Mucosa of descending colon (tissue), 3 donors: ENCODE measurements around the gene BIRC6. TPM values are rescaled to one million over a fixed set of nuclear protein-coding genes. Genes with fewer than 3 reads are reported as not detected.

Experiments
- ATAC-seq: fragments of 200-7000 bp; cut with Tn5 transposase; one replicate; pipeline ENCODE4 v1.9.1; 2020; ENCODE audit warnings: mild to moderate bottlenecking, moderate library complexity
- DNase-seq, 3 donors: peaks; one replicate each; pipeline ENCODE4 v3.0.0-alpha.2; 2020
- H3K36me3 ChIP-seq: fragments of 200-600 bp; one replicate; pipeline ENCODE4 v1.8.0; 2021; ENCODE audit warnings: low read depth, mild to moderate bottlenecking
- H3K4me1 ChIP-seq: fragments of 200-600 bp; one replicate; pipeline ENCODE4 v1.8.0; 2021; ENCODE audit warnings: low read depth, mild to moderate bottlenecking
- H3K4me3 ChIP-seq: fragments of 200-600 bp; one replicate; pipeline ENCODE4 v1.8.0; 2021; ENCODE audit warnings: mild to moderate bottlenecking
- H3K9me3 ChIP-seq: fragments of 200-600 bp; one replicate; pipeline ENCODE4 v1.8.0; 2021; ENCODE audit warnings: mild to moderate bottlenecking
- intact Hi-C, 2 donors: fragments of 100-400 bp; cut with DNase I in 1 of 2; cut with micrococcal nuclease in 1 of 2; formaldehyde crosslinking; loops; one replicate each; pipeline versions ENCODE4 v1.11.0 to v1.11.1; 2022; cut with DNase I, micrococcal nuclease
- total RNA-seq, 3 donors: library from RNA; stranded (reverse); fragmentation: NEBNext Ultra II Directional in 2 of 3; extraction: Animal tissue kit (Norgen Biotek cat#: 25700) in 2 of 3; gene quantifications; one replicate each; pipeline versions ENCODE4 v1.2.1 to v1.2.4, GENCODE V29; 2021 to 2023
- TF ChIP-seq, protein P1 (sequence below): fragments of 200-600 bp; IDR thresholded peaks from one replicate; pipeline ENCODE4 v1.8.0; 2022; ENCODE audit warnings: antibody characterized with exemption, mild to moderate bottlenecking
- donor health status: DM: no; HTN: no; CAD: no; lungs with moderate emphysema.
- donor health status: DM: no; HTN: no; CAD: no.
- donor health status: DM: no; HTN: yes; CAD: no.

The BIRC6 gene
- total RNA-seq, 3 donors from 2014 or later = 102 to 136 (median 112) TPM

GRCh38 chr2:32450851-32451250, 94.0 kb downstream of the BIRC6 start:
- no peak for ATAC-seq
- Histone ChIP-seq H3K9me3 (no peaks in the 10 kb centered on the region), H3K4me1 (no peaks in the 10 kb centered on the region), H3K36me3 (peaks cover 6% of the 10 kb centered on the region), H3K4me3 (no peak overlapping the region)
- TF ChIP-seq, protein P1, sequence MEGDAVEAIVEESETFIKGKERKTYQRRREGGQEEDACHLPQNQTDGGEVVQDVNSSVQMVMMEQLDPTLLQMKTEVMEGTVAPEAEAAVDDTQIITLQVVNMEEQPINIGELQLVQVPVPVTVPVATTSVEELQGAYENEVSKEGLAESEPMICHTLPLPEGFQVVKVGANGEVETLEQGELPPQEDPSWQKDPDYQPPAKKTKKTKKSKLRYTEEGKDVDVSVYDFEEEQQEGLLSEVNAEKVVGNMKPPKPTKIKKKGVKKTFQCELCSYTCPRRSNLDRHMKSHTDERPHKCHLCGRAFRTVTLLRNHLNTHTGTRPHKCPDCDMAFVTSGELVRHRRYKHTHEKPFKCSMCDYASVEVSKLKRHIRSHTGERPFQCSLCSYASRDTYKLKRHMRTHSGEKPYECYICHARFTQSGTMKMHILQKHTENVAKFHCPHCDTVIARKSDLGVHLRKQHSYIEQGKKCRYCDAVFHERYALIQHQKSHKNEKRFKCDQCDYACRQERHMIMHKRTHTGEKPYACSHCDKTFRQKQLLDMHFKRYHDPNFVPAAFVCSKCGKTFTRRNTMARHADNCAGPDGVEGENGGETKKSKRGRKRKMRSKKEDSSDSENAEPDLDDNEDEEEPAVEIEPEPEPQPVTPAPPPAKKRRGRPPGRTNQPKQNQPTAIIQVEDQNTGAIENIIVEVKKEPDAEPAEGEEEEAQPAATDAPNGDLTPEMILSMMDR = no peak
- intact Hi-C loops = no loop called here
- DNase-seq = no peak

DNA sequence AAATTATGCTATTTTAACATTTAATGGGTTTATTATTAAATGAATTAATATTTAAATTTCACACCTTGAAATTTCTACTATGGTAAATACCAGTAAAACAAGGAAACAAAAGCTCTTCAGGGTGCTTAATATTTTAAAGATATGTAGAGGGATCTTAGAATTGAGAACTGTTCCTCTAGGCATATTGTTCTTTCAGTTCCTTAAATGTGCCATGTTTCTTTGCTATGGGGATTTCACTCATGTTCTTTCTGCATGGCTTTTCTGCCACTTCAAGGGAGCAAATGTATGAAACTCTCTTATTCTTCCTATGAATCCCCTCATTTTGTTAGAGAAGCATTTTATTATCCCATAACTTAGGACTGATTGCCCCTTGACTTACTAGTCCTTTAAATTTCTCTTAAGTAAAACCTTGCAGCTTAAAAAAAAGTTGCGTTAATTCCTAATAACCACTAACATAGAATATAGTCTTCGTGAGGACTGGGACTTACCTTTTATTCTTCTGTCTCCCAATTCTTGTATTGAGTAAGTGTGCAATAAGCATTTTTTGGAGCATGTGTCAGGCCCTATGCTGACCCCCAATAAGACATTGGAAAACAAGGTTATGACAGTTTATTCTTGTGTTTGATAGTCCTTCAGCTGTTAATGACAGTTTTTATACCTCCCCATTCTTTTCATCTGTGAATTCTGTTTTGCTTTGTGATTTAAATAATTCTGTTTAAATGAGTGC, 95.7 kb downstream of the BIRC6 start:
- no peaks in the 10 kb centered on the region for H3K36me3 ChIP-seq
- H3K4me1 ChIP-seq = no peaks in the 10 kb centered on the region
- no peaks in the 10 kb centered on the region for H3K9me3 ChIP-seq
- H3K4me3 ChIP-seq = no peak overlapping the region
- intact Hi-C loops = no loop called here
- TF ChIP-seq, protein P1 = no peak
- ATAC-seq = no peak
- no peak for DNase-seq

DNA sequence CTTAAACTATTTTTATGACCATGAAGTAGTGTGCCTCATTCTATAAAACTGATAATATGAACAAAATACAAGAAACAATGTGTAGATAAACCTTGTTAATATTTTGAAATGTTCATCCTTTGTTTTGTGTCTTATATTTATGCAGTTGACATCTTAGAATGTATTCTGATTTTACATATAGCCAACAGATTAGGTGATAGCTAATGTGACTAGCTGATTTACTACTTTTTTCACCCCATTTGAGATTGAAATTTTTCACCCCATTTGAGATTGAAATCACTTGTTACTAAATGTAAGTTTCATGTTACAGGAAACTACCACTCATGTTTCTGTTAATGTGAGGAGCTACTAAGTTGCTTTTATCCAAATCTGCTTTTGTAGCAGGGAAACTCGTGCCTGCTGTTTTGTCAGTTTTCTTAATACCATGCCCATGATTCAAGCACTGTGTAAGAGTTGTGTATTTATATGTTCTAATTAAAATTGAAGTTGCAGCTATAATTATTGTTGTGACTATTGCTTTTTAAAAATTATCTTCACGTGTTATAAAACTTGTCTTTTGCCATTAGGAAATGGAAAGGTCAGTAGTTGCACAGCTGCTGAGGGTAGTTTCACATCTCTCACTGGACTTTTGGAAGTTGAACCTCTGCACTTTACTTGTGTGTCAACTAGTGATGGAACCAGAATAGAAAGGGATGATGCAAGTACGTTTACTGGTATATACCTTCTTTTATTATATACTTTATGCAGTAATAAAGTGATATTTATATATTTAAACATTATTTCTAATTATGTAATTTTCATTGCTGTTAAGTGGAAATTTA, 96.6 kb downstream of the BIRC6 start:
- no peak for DNase-seq
- Histone ChIP-seq H3K4me1 (no peaks in the 10 kb centered on the region), H3K4me3 (no peak overlapping the region), H3K36me3 (no peaks in the 10 kb centered on the region), H3K9me3 (no peaks in the 10 kb centered on the region)
- intact Hi-C loops = no loop called here
- TF ChIP-seq, protein P1 = no peak
- no peak for ATAC-seq

GRCh38 chr2:32455816-32456215, 99.0 kb downstream of the BIRC6 start:
- no peak for ATAC-seq
- DNase-seq = no peak
- H3K4me1 ChIP-seq = no peaks in the 10 kb centered on the region
- intact Hi-C loops = no loop called here
- no peak overlapping the region for H3K4me3 ChIP-seq
- H3K9me3 ChIP-seq = no peaks in the 10 kb centered on the region
- no peaks in the 10 kb centered on the region for H3K36me3 ChIP-seq
- TF ChIP-seq, protein P1 = no peak

GRCh38 chr2:32456808-32457207, 100.0 kb downstream of the BIRC6 start:
- Histone ChIP-seq H3K4me1 (no peaks in the 10 kb centered on the region), H3K36me3 (no peaks in the 10 kb centered on the region), H3K4me3 (no peak overlapping the region), H3K9me3 (no peaks in the 10 kb centered on the region)
- no peak for ATAC-seq
- no peak for DNase-seq
- TF ChIP-seq, protein P1 = no peak
- intact Hi-C loops = no loop called here
